Measurements from ENCODE around the gene ACACB.

DNA sequence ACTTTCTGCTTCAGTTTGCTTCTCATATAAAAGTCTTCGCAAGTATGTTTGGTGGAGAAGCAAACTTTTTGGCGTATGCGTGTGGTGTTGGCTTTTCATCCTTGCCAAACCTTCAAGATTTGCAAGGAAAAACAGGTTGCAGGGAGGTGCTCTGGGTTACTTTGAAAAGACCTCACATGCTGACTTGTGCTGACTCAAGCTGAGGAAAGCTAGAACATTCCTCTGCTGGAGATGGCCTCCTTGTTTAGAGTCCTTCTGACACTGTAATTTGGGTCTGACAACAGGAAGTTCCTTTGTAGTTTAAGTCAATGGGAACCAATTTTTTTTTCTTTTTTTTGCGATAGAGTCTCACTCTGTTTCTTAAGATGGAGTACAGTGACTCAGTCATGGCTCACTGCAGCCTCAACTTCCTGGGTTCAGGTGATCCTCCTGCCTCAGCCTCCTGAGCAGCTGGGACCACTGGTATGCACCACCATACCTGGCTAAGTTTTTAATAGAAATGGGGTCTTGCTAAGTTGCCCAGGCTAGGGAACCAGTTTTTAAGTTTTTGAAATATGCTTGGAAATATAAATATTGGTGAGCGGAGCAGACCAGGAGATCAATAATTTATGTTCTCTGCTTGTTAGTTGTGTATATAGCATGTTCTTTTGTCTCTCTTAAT lies 2.6 kb upstream of the ACACB start:
- TF ChIP-seq, protein P1, sequence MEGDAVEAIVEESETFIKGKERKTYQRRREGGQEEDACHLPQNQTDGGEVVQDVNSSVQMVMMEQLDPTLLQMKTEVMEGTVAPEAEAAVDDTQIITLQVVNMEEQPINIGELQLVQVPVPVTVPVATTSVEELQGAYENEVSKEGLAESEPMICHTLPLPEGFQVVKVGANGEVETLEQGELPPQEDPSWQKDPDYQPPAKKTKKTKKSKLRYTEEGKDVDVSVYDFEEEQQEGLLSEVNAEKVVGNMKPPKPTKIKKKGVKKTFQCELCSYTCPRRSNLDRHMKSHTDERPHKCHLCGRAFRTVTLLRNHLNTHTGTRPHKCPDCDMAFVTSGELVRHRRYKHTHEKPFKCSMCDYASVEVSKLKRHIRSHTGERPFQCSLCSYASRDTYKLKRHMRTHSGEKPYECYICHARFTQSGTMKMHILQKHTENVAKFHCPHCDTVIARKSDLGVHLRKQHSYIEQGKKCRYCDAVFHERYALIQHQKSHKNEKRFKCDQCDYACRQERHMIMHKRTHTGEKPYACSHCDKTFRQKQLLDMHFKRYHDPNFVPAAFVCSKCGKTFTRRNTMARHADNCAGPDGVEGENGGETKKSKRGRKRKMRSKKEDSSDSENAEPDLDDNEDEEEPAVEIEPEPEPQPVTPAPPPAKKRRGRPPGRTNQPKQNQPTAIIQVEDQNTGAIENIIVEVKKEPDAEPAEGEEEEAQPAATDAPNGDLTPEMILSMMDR (IDR thresholded peaks at IDR 0.05; ENCODE audit: extremely low read depth in 1 of 2, insufficient read depth in 1 of 2, low read depth in 1 of 2, low read length in 2 of 2), result no peak
- TF ChIP-seq POLR2AphosphoS5 (IDR thresholded peaks at IDR 0.05; ENCODE audit: insufficient read depth, low read depth, low read length), result no peak
- no peak for TF ChIP-seq EZH2 (IDR thresholded peaks at IDR 0.05; ENCODE audit: borderline replicate concordance, low read depth, low read length, severe bottlenecking)
- no peak for TF ChIP-seq GATA2 (IDR thresholded peaks at IDR 0.05; ENCODE audit: insufficient read depth, insufficient read length, low read depth, low read length)
- no peak for TF ChIP-seq JUN (IDR thresholded peaks at IDR 0.05; ENCODE audit: borderline replicate concordance, insufficient read depth, insufficient read length, low read depth)
- no peak for TF ChIP-seq POLR2A (IDR thresholded peaks at IDR 0.05; ENCODE audit: low read depth, low read length)

Measured in endothelial cell of umbilical vein (primary cell).